Upper lobe of right lung (tissue), 1 donor: ENCODE data around the gene CHST11. TPM values are rescaled to one million over a fixed set of nuclear protein-coding genes. Genes with fewer than 3 reads are reported as not detected.

ENCODE experiments used
- ATAC-seq: fragments of 200-7000 bp; cut with Tn5 transposase; one replicate; pipeline ENCODE4 v1.9.1; 2020; ENCODE audit warnings: mild to moderate bottlenecking, moderate library complexity
- DNase-seq: peaks from one replicate; pipeline ENCODE4 v3.0.0-alpha.2; 2020
- H3K27ac ChIP-seq: fragments of 200-600 bp; one replicate; pipeline ENCODE4 v1.8.0; 2022
- H3K27me3 ChIP-seq: fragments of 200-600 bp; one replicate; pipeline ENCODE4 v1.8.0; 2022; ENCODE audit warnings: mild to moderate bottlenecking
- H3K36me3 ChIP-seq: fragments of 200-600 bp; one replicate; pipeline ENCODE4 v1.8.0; 2022
- H3K4me1 ChIP-seq: fragments of 200-600 bp; one replicate; pipeline ENCODE4 v1.8.0; 2022
- H3K4me3 ChIP-seq: fragments of 200-600 bp; one replicate; pipeline ENCODE4 v1.8.0; 2022; ENCODE audit warnings: mild to moderate bottlenecking
- H3K9me3 ChIP-seq: fragments of 200-600 bp; one replicate; pipeline ENCODE4 v1.8.0; 2022
- CTCF ChIP-seq: fragments of 200-600 bp; IDR thresholded peaks from one replicate; pipeline ENCODE4 v1.8.0; 2022; ENCODE audit warnings: antibody characterized with exemption
- intact Hi-C: fragments of 100-400 bp; cut with DNase I; formaldehyde crosslinking; loops from one replicate; pipeline ENCODE4 v1.11.0; 2022
- total RNA-seq: library from RNA; stranded (reverse); fragmentation: NEBNext Ultra II Directional; extraction: Animal tissue kit (Norgen Biotek cat#: 25700); gene quantifications from one replicate; pipeline ENCODE4 v1.2.1, GENCODE V29; 2021
- donor health status: DM: no; HTN: yes; CAD: no; lungs with severe emphysema.

CHST11 gene
- total RNA-seq, 1 donor from 2014 or later: 56.6 TPM

GRCh38 chr12:104782296-104782695 lies 325.5 kb downstream of the CHST11 start:
- Histone ChIP-seq H3K27me3 (no peaks in the 10 kb centered on the region), H3K4me1 (no peaks in the 10 kb centered on the region), H3K4me3 (no peak overlapping the region), H3K9me3 (no peaks in the 10 kb centered on the region), H3K36me3 (no peaks in the 10 kb centered on the region), H3K27ac (no peak overlapping the region)
- no peak for TF ChIP-seq CTCF
- DNase-seq (no peak), ATAC-seq (no peak)
- intact Hi-C loops: no loop called here

- no peak for DNase-seq
These were observed 327.8 kb downstream of the CHST11 start for GRCh38 chr12:104784592-104784991.

GRCh38 chr12:104785886-104786285 lies 329.1 kb downstream of the CHST11 start:
- H3K9me3 ChIP-seq: no peaks in the 10 kb centered on the region
- H3K4me1 ChIP-seq: no peaks in the 10 kb centered on the region
- DNase-seq (no peak), ATAC-seq (no peak)
- intact Hi-C loops: no loop called here
- no peaks in the 10 kb centered on the region for H3K36me3 ChIP-seq
- no peak overlapping the region for H3K4me3 ChIP-seq
- TF ChIP-seq CTCF: no peak
- no peak overlapping the region for H3K27ac ChIP-seq
- H3K27me3 ChIP-seq: no peaks in the 10 kb centered on the region

More at GRCh38 chr12:104784592-104784991, 327.8 kb downstream of the CHST11 start:
- intact Hi-C loops: no loop called here
- no peak for ATAC-seq
- no peak overlapping the region for H3K4me3 ChIP-seq
- no peaks in the 10 kb centered on the region for H3K36me3 ChIP-seq
- H3K4me1 ChIP-seq: no peaks in the 10 kb centered on the region
- H3K9me3 ChIP-seq: no peaks in the 10 kb centered on the region
- H3K27ac ChIP-seq: no peak overlapping the region
- no peaks in the 10 kb centered on the region for H3K27me3 ChIP-seq
- TF ChIP-seq CTCF: no peak

- no peaks in the 10 kb centered on the region for H3K27me3 ChIP-seq
- H3K4me1 ChIP-seq: no peaks in the 10 kb centered on the region
- H3K9me3 ChIP-seq: no peaks in the 10 kb centered on the region
- H3K4me3 ChIP-seq: no peak overlapping the region
- ATAC-seq (no peak), DNase-seq (no peak)
- intact Hi-C loops: no loop called here
- no peak overlapping the region for H3K27ac ChIP-seq
- no peaks in the 10 kb centered on the region for H3K36me3 ChIP-seq
- no peak for TF ChIP-seq CTCF
These were observed 329.6 kb downstream of the CHST11 start for GRCh38 chr12:104786352-104786751.

GRCh38 chr12:104788840-104789271 lies 332.1 kb downstream of the CHST11 start:
- Histone ChIP-seq H3K27ac (no peak overlapping the region), H3K36me3 (no peaks in the 10 kb centered on the region), H3K4me1 (no peaks in the 10 kb centered on the region), H3K9me3 (no peaks in the 10 kb centered on the region), H3K27me3 (no peaks in the 10 kb centered on the region), H3K4me3 (no peak overlapping the region)
- DNase-seq: no peak
- peak; percentile 54 for ATAC-seq
- TF ChIP-seq CTCF: no peak
- intact Hi-C loops: no loop called here
